ENCODE data around the gene DAGLA.
A peak's percentile ranks its signal among the peaks of the same experiment; 100 is the strongest.

The DAGLA gene

GRCh38 chr11:61792310-61793082, 112.3 kb downstream of the DAGLA start, which contains the start of the genes FEN1 and TMEM258:
Gene FEN1 (plus strand): TSS chr11:61792911. CDS start chr11:61795362, 2,451 bp downstream.
Gene TMEM258 (minus strand): TSS chr11:61792599. CDS start chr11:61792558, 41 bp downstream.
- Histone ChIP-seq H3K9me3 (ENCODE audit: insufficient read depth, low read length) (no peaks in the 10 kb centered on the region), H3K4me3 (ENCODE audit: insufficient read depth, low read length, poor library complexity, severe bottlenecking) (peak within 1 kb of the TSS; percentile 92), H4K20me1 (ENCODE audit: low read depth, low read length) (peaks cover 8% of the 10 kb centered on the region; the same call in 1 of the 2 replicates), H3K9ac (ENCODE audit: low read length) (peak within 1 kb of the TSS; percentile 93), H3K79me2 (ENCODE audit: insufficient read depth, low read length) (peaks cover 69% of the 10 kb centered on the region), H2AFZ (ENCODE audit: low read depth, low read length, severe bottlenecking) (peak within 1 kb of the TSS; percentile 86), H3K27me3 (ENCODE audit: low read length) (no peaks in the 10 kb centered on the region), H3F3A (ENCODE audit: insufficient read depth) (peaks cover 5% of the 10 kb centered on the region), H3K27ac (ENCODE audit: low read depth, low read length) (peak within 1 kb of the TSS; percentile 88), H3K4me2 (ENCODE audit: low read depth, low read length, poor library complexity, severe bottlenecking) (peak within 1 kb of the TSS; percentile 94), H3K36me3 (ENCODE audit: low read length) (peaks cover 11% of the 10 kb centered on the region; the same call in 1 of the 2 replicates), H3K9me2 (replicated peaks; ENCODE audit: insufficient read depth, low read length) (no peaks in the 10 kb centered on the region)
- TF ChIP-seq CTCF (IDR thresholded peaks at IDR 0.05; ENCODE audit: insufficient read depth, low read length, poor library complexity, severe bottlenecking) (no peak), EZH2phosphoT487 (conservative IDR thresholded peaks at IDR 0.05; ENCODE audit: low read length) (no peak)

- peak overlapping the region; percentile 86 for H2AFZ ChIP-seq (ENCODE audit: low read depth, low read length, severe bottlenecking)
- TF ChIP-seq EZH2phosphoT487 (conservative IDR thresholded peaks at IDR 0.05; ENCODE audit: low read length) (no peak), CTCF (IDR thresholded peaks at IDR 0.05; ENCODE audit: insufficient read depth, low read length, poor library complexity, severe bottlenecking) (no peak)
- H3F3A ChIP-seq (ENCODE audit: insufficient read depth): peaks cover 5% of the 10 kb centered on the region
- no peaks in the 10 kb centered on the region for H3K9me3 ChIP-seq (ENCODE audit: insufficient read depth, low read length)
- H3K79me2 ChIP-seq (ENCODE audit: insufficient read depth, low read length): peaks cover 76% of the 10 kb centered on the region
- H4K20me1 ChIP-seq (ENCODE audit: low read depth, low read length): peaks cover 8% of the 10 kb centered on the region; the same call in 1 of the 2 replicates
- peak overlapping the region; percentile 88 for H3K27ac ChIP-seq (ENCODE audit: low read depth, low read length)
- peak overlapping the region; percentile 93 for H3K9ac ChIP-seq (ENCODE audit: low read length)
- peak overlapping the region; percentile 94 for H3K4me2 ChIP-seq (ENCODE audit: low read depth, low read length, poor library complexity, severe bottlenecking)
- peak overlapping the region; percentile 92 for H3K4me3 ChIP-seq (ENCODE audit: insufficient read depth, low read length, poor library complexity, severe bottlenecking)
- H3K27me3 ChIP-seq (ENCODE audit: low read length): no peaks in the 10 kb centered on the region
- H3K36me3 ChIP-seq (ENCODE audit: low read length): peaks cover 12% of the 10 kb centered on the region; the same call in 1 of the 2 replicates
- H3K9me2 ChIP-seq (replicated peaks; ENCODE audit: insufficient read depth, low read length): no peaks in the 10 kb centered on the region
Observed at GRCh38 chr11:61793083-61793828, 113.1 kb downstream of the DAGLA start.

- TF ChIP-seq CTCF (IDR thresholded peaks at IDR 0.05; ENCODE audit: insufficient read depth, low read length, poor library complexity, severe bottlenecking) (no peak), EZH2phosphoT487 (conservative IDR thresholded peaks at IDR 0.05; ENCODE audit: low read length) (no peak)
- peaks cover 5% of the 10 kb centered on the region for H3F3A ChIP-seq (ENCODE audit: insufficient read depth)
- no peaks in the 10 kb centered on the region for H3K9me2 ChIP-seq (replicated peaks; ENCODE audit: insufficient read depth, low read length)
- peak overlapping the region; percentile 88 for H3K27ac ChIP-seq (ENCODE audit: low read depth, low read length)
- H3K4me2 ChIP-seq (ENCODE audit: low read depth, low read length, poor library complexity, severe bottlenecking): peak overlapping the region; percentile 94
- H3K27me3 ChIP-seq (ENCODE audit: low read length): no peaks in the 10 kb centered on the region
- H4K20me1 ChIP-seq (ENCODE audit: low read depth, low read length): peaks cover 8% of the 10 kb centered on the region; the same call in 1 of the 2 replicates
- peaks cover 12% of the 10 kb centered on the region; the same call in 1 of the 2 replicates for H3K36me3 ChIP-seq (ENCODE audit: low read length)
- H3K79me2 ChIP-seq (ENCODE audit: insufficient read depth, low read length): peaks cover 82% of the 10 kb centered on the region
- no peak overlapping the region for H2AFZ ChIP-seq (ENCODE audit: low read depth, low read length, severe bottlenecking)
- H3K9ac ChIP-seq (ENCODE audit: low read length): peak overlapping the region; percentile 93
- no peaks in the 10 kb centered on the region for H3K9me3 ChIP-seq (ENCODE audit: insufficient read depth, low read length)
- H3K4me3 ChIP-seq (ENCODE audit: insufficient read depth, low read length, poor library complexity, severe bottlenecking): peak overlapping the region; percentile 92
Observed at GRCh38 chr11:61793829-61794204, 113.6 kb downstream of the DAGLA start.

Data from SU-DHL-6 (cell line).